ENCODE data around the gene ADAM12. TPM values are rescaled to one million over a fixed set of nuclear protein-coding genes. Genes with fewer than 3 reads are reported as not detected.

The ADAM12 gene
- total and polyA plus RNA-seq, 9 of the 15 experiments (the other 6 are each of a cell fraction or from before 2014, with no cell fraction given): not detected

- BruUV-seq (replicated peaks): no TSS peak
- Histone ChIP-seq H3K36me3 (ENCODE audit: control insufficient read depth, insufficient read depth, low read length) (no peaks in the 10 kb centered on the region), H3K9me1 (ENCODE audit: control insufficient read depth, insufficient read depth, low read length) (no peaks in the 10 kb centered on the region), H3K4me1 (replicated peaks in 1 of 2; ENCODE audit: control insufficient read depth in 2 of 2, insufficient read depth in 2 of 2, low read length in 2 of 2) (no peaks in the 10 kb centered on the region), H3K79me2 (ENCODE audit: control insufficient read depth, insufficient read depth, low read length) (no peaks in the 10 kb centered on the region), H3K27me3 (ENCODE audit: control insufficient read depth in 2 of 2, insufficient read depth in 2 of 2, low read length in 2 of 2) (no peaks in the 10 kb centered on the region), H3K9ac (ENCODE audit: insufficient read depth in 1 of 2, low read depth in 2 of 2, low read length in 2 of 2) (no peak overlapping the region), H4K20me1 (replicated peaks; ENCODE audit: control insufficient read depth, insufficient read depth, low read length) (no peaks in the 10 kb centered on the region), H3K9me3 (replicated peaks; ENCODE audit: control insufficient read depth, insufficient read depth, low read depth, low read length) (no peaks in the 10 kb centered on the region), H3K27ac (ENCODE audit: extremely low read depth, low read depth, low read length) (no peak overlapping the region), H3K4me2 (ENCODE audit: insufficient read depth, low read length) (no peak overlapping the region), H3K4me3 (no peak overlapping the region), H2AFZ (ENCODE audit: low read depth, low read length) (no peak overlapping the region)
- no peak for FAIRE-seq
- in situ Hi-C loops (cut with MboI): no loop called here
- ATAC-seq: no peak
- POLR2A ChIA-PET: no interaction called here
- WGBS (ENCODE audit: insufficient coverage, low coverage, missing lambda C conversion rate): 0% methylated on average over 4 of the region's 5 CpGs
- CTCF ChIA-PET (ENCODE audit: low intra/inter-chr PET ratio): no interaction called here
- DNase-seq (ENCODE audit: extremely low read depth in 1 of 4, low spot score in 3 of 4): no peak
- intact Hi-C loops (cut with micrococcal nuclease): no loop called here
- TF ChIP-seq CBFA2T2 (conservative IDR thresholded peaks at IDR 0.05) (no peak), MLX (CRISPR knock-in tag; conservative IDR thresholded peaks at IDR 0.05) (no peak), TRIM25 (IDR thresholded peaks at IDR 0.05; ENCODE audit: borderline replicate concordance) (no peak), BRD4 (IDR thresholded peaks at IDR 0.05) (no peak), POLR2H (tag; IDR thresholded peaks at IDR 0.05; ENCODE audit: low read depth) (no peak), ZBTB26 (CRISPR knock-in tag; IDR thresholded peaks at IDR 0.05) (no peak), SRF (CRISPR knock-in tag; IDR thresholded peaks at IDR 0.05) (no peak), AFF1 (IDR thresholded peaks at IDR 0.05; ENCODE audit: low read depth in 1 of 2, partially characterized antibody in 2 of 2) (no peak), POLR3A (IDR thresholded peaks at IDR 0.05; ENCODE audit: borderline replicate concordance, extremely low read depth, insufficient read depth, insufficient read length) (no peak), KDM5B (IDR thresholded peaks at IDR 0.05; ENCODE audit: insufficient replicate concordance, low read depth, low read length) (no peak), CBFB (CRISPR knock-in tag; IDR thresholded peaks at IDR 0.05) (no peak)
These were observed 45.6 kb downstream of the ADAM12 start for GRCh38 chr10:126342680-126343079.

All from K562 (cell line).